RKO (cell line): ENCODE results near the gene TPP2.

Experiments used
- DNase-seq: peaks from one replicate; pipeline ENCODE4 v3.0.0-alpha.2; 2016; ENCODE audit warnings: low spot score

Gene TPP2

DNA sequence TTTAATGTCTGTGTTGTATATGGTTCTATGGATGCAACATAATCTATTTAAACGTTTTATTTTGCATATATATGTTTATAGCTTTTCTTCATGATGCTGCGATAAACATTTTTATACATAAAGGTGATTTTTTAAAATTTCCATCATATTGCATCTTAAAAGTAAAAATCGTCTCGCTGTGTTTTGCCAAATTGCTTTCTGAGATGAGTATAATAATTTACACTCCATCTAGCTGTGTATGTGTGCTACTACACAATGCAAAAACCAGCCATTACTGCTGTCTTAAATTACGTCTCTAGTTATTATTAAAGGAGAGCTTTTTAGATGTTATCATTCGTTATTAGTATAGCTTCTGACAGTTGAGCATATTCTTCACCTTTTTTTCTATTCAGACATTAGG lies 60.8 kb downstream of the TPP2 start:
- no peak for DNase-seq

DNA sequence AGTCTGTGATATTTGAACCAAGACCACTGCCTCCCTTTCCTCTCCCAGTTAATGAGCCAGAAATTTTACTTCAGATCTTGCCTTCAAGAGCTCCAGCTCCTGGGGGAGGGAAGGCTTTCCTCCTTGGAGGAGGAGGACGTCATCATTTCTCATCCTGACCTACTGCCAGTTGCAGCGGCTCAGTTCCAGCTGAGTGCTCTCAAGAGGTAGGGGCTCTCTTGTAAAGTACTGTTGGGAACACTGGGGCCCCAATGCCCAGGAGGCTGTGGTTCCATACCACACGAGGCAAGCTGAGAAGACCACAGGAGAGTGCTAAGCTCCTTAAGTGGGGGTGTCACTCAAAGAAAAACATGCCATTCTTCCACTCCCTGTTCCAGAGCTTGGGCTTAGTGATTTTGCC lies 61.9 kb downstream of the TPP2 start:
- DNase-seq: no peak

DNA sequence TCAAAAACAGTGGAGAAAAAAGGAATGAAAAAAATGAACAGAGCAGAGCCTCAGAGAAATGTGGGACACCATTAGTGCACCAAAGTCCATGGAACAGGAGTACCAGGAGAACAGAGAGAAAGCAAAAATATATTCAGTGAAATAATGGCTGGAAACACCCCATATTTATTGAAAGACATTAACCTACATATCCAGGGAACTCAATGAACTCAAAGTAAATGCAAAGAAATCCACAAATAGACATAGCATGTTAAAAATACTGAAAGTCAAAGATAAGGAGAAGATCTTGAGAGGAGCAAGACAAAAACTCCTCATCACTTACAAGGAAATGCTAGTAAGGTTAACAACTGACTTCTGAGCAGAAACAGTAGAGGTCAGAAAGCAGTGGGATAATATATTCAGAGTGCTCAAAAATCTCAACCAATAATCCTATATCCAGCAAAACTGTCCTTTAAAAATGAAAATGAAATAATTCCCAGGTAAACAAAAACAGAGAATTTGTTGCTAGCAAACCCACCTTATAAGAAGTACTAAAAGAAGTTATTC lies 62.5 kb downstream of the TPP2 start:
- DNase-seq: no peak

DNA sequence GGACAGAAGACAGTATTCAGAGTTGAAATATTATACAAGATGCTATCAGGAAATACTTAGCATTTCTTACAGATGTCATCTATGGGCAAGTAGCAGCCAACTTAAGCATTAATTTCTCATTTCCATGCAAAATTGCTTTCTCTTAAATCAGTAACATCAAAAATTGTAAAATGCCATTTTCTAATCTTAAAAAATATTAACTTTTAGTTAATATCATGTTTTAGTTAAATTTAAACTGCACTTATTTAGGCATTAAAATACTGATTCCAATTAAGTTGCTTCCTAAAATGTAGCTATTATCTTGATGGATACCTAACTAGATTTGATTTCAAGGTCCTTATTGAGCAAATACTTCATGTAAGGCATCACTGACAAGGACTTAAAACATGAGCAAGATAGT lies 70.2 kb downstream of the TPP2 start:
- DNase-seq: no peak

GRCh38 chr13:102667911-102668310 lies 71.1 kb downstream of the TPP2 start:
- DNase-seq: no peak

GRCh38 chr13:102670130-102670529 lies 73.3 kb downstream of the TPP2 start:
- DNase-seq: no peak

DNA sequence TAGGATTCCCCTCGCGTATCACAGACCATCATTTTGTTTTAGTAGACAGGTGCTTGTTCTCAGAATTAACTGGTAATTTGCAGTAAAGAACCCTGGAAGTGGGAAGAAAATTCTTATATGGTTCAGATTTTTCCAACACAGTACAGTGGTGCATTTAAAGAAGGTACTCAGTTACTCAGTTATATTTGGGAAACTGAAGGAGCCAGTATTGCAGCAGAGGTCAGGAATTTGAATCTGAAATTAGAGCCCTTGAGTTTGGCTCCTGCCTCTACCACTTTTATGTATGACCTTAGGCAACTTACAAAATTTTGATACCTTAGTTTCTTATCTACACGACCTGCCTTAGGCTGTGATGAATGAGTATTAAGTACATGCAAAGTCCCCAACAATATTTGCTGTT lies 78.3 kb downstream of the TPP2 start:
- no peak for DNase-seq

- DNase-seq: no peak
These were observed 80.3 kb downstream of the TPP2 start for GRCh38 chr13:102677122-102677521.

DNA sequence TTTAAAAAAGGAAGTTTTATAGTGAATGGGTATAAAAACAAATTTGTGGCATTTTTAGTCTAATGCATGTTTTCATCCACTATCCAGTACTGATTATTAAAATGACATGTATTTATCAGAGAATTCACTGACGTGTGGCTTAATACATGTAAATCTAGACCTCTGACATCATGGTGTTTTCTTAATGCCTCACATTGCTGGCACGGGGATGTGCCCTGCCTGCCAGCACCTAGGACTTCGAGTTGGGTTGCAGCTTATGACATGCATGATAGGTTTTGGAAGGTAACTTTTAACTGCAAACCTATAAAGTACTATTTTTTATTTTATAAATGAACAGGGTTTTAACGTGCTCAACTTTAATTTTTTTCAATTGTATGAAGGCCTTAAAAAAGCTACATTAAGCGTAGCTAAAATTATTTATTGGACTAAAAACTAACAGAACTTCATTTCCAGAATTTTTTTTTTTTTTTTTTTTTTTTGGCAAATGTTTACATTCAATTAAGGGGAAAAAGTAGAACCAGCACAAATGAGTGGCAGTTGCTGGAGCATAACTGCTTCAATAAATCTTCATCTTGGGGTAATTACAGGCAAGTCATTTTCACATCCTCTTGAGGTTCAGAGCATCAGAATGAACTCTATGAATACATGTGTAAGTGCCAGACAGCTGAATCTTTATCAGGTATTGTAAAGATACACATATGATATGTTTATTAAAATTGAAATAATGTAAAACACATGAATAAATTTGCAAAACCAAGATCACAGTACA lies 81.7 kb downstream of the TPP2 start:
- DNase-seq: no peak

DNA sequence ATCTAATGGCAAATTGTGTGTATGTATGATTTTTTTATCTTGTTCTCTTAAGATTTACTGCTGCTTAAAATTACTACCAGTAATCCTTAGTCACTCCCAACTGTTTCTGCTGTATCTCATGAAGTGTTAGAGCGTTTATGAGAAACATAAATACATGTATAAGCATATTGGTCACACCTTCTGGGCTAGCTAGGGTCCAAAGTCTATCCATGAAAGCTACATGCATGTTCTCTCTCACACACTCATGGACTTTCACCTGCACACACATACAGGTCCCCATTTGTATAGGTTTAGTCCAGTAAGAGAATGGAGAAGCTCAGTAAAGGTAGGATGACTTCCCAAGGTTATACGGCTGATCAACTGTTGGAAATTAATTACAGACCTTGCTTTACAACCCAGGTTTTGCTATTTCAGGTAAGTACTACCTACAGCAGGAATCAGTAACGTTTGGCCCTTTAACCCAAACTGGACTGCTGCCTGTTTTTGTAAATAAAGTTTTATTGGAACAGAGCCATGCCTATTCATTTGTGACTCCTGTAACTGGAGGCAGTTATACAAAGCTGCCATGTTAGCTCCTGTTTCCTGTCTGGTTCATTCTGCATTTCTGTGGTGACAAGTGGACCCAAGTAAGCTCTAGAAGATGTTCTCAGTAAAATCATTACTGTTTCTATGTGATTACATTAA lies 82.8 kb downstream of the TPP2 start:
- DNase-seq: no peak

- DNase-seq: no peak
These were observed 83.4 kb downstream of the TPP2 start for GRCh38 chr13:102680133-102680717.

- DNase-seq: no peak
These were observed 84.3 kb downstream of the TPP2 start for GRCh38 chr13:102680842-102681740.

- DNase-seq: no peak
These were observed 85.4 kb downstream of the TPP2 start for GRCh38 chr13:102682211-102682610.

DNA sequence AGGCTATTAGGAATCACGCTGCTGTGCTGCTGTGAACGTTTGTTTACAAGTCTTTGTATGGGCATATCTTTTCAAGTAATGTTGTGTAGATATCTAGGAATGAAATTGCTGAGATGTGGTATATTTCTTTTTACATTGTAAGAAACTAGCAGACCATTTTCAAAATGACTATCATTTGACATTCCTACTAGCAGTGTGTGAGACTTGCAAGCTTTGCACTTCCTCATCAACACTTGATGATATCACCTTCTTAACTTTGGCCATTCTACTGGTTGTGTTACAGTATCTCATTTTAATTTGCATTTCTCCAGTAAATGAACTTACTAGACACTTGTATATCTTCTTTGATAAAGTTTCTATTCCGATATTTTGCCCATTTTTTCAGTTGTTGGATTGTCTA lies 85.9 kb downstream of the TPP2 start:
- no peak for DNase-seq

GRCh38 chr13:102683637-102684036 lies 86.9 kb downstream of the TPP2 start:
- DNase-seq: no peak

GRCh38 chr13:102686024-102686423 lies 89.2 kb downstream of the TPP2 start:
- DNase-seq: no peak

- DNase-seq: no peak
These were observed 90.7 kb downstream of the TPP2 start for GRCh38 chr13:102687520-102687919.

- no peak for DNase-seq
These were observed 91.7 kb downstream of the TPP2 start for GRCh38 chr13:102688306-102688973.

GRCh38 chr13:102690883-102691282 lies 94.1 kb downstream of the TPP2 start:
- no peak for DNase-seq

GRCh38 chr13:102692491-102692826 lies 95.7 kb downstream of the TPP2 start:
- no peak for DNase-seq

DNA sequence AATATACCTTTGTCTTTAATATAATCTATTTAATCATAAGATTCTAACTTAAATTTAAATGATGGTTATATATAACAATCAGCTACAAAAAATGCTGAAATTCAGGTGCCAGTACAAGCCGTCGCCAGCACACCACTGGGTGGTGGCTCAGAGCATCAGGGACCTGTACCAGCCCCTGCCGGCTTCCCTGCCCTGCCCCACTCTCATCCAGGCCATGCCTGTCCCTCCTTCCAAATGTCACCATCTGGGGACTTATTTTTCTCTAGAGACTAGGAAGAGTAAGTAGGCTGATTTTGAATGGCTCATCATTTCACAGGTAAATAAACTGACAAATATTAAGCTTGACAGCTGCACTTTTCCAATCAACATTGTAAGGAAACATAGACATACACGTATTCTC lies 96.5 kb downstream of the TPP2 start:
- no peak for DNase-seq

DNA sequence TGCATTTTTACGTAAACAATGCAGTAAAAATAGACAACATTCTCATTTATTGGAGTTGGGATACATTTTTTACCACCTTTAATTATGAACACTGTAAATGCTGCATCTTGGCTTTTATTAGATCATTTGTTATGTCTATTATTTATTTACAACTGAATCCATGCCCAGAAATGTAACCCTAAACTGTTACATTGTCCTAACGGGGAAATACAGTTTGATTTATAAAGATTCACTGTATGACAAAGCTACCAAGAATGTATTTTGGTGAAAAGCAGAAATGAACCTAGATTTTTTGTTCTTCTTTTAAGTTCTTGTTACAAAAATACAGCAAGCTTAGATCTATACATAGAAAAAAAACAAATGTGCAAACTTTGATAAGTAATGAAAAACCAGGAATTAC lies 97.0 kb downstream of the TPP2 start:
- DNase-seq: no peak
